G401 (cell line): Measurements from ENCODE around the gene UBE2G2. TPM values are rescaled to one million over a fixed set of nuclear protein-coding genes. Genes with fewer than 3 reads are reported as not detected.
"Not testable (repeated sequence)": the region's sequence is repeated elsewhere in the genome, so short reads cannot be mapped to it uniquely, and the experiment has no call there.

Experiments used
- DNase-seq: peaks from one replicate; pipeline ENCODE4 v3.0.0-alpha.2; 2015; ENCODE audit warnings: low spot score
- in situ Hi-C: cut with HindIII; loops from 2 replicates; pipeline ENCODE4 v1.10.0; 2016; ENCODE audit warnings: low sequenced_read_pairs, mixed read lengths
- total RNA-seq: library from RNA; depleted of rRNA; stranded (reverse); fragments of >200 nt; shearing (Covaris generic); gene quantifications from 2 replicates; pipeline ENCODE4 v1.2.3, GENCODE V29; 2014

Gene UBE2G2
- total RNA-seq, 1 experiment from 2014 or later = 55.2 TPM

DNA sequence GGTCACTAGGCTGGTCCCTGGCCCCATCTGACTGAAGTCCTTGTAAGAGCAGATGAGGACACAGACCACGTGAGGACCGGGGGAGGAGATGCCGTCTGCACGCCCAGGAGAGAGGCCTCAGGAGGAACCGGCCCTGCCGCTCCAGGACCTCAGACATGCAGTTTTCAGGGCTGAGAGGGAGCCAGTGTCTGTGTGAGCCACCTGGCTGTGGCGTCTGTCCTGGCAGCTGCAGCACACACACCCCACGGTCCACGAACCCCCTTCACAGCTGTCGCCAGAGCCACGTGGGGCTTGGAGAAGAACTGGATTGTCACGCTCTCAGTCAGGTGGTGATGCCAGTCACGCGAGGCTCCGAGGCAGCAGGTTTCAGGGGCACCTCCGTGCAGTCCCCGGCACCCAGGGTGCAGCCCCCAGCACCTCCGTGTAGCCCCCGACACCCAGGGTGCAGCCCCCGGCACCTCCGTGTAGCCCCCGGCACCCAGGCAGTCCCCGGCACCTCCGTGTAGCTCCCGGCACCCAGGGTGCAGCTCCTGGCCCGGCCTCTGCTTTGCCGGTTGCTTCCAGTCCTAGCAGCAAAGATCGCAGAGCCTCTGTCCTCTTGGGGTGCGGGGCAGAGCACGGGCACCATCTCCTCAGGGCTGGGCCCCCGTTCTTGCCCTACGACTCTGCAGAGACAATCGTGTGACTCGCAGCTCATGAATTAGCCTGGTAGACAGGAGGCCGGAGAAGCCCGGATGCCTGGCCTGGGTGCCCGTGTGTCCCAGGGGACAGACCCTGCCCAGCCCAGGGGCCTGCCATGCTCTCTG, 35.2 kb upstream of the UBE2G2 start:
- DNase-seq = peak; percentile 46
- in situ Hi-C loops = no loop called here

DNA sequence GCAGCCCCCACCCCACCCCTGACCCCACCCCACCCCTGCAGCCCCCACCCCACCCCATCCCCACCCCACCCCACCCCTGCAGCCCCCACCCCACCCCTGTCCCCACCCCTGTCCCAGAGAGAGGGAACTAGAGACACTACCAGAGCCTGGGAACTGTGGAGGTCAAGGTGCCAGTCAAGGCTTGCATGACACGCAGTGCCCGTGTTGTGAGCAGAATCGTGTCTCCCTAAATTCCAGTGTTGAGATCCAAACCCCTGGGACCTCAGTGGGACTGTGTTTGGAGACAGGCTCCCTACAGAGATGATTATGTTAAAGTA, 34.7 kb upstream of the UBE2G2 start:
- in situ Hi-C loops = no loop called here
- no peak for DNase-seq

DNA sequence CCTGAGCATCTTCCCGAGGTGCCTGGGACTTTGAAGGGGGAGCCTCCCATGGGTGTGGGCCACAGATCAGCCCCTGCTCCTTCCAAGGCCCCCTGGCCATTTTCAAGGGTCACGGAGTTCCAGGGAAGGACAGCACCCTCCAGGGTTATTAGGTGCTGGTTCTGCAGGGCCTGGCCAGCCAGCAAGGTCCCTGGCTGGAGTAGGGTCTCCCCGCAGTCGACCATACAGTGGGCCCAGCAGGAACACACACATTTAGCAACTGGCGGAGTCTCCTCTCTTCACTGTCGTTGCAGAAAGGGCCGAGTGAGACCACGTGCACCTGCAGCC, 34.0 kb upstream of the UBE2G2 start:
- no peak for DNase-seq
- in situ Hi-C loops = no loop called here

DNA sequence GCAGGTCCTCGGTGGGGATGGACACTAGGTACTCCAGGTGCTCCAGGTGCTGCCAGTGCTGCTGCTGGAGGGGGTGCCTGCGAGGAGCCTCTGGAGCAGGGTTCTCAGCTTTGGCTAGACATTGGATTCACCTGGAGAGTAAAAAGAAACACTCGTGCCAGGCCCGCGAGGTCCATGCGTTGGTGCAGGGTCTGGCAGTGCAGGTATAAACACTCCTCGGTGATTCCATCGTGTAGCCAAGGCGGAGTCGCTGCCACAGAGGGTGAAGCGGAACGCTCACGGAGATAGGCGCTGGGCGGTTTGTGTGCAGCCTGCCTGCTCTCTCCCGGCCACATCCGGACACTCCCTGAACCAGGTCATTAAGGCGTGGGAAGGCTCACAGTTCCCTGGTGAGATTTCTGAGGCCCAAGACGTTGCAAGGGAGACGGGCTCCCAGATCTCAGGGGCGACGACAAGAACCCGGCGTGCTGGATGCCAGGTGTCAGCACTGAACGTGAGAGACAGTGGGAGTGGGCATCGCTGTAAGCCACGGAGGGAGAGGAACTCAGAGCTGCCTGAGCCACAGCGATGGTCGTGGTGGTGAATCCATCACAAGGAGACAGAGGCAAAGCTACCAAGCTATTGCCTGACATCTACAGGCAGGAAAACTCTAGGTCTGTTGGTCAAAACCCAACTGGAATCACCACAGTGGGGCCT, 33.5 kb upstream of the UBE2G2 start:
- in situ Hi-C loops = no loop called here
- DNase-seq = no peak

DNA sequence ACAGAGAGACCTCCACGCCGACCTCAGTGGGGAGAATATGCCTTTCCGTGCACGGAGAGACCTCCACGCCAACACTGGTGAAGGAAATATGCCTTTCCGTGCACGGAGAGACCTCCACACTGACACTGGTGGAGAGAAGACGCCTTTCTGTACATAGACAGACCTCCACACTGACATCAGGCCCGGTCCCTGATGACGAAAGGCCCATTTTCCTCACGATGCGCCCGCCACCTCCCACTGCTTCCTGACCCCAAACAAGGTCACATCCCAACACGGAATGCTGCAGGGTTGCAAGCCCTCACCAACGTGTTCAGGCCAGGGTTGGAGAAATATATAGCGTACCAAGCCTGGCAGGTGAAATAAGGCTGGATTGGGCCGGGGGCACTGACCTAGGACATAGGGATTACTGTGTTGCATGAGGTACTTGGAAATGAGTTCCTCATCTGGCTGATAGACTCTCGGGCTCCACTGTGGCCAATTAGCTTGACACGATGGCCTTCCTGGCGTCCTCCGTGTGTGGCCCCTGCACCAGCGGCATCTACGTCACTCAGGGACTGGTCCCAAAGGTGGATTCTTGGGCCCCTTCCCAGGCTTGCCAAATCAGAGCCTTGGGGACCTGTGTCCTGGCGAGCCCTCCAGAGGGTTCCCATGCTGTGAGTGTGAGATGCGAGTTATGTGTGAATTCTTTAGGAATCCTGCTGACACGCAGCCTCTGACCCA, 32.8 kb upstream of the UBE2G2 start:
- no peak for DNase-seq
- in situ Hi-C loops = no loop called here

DNA sequence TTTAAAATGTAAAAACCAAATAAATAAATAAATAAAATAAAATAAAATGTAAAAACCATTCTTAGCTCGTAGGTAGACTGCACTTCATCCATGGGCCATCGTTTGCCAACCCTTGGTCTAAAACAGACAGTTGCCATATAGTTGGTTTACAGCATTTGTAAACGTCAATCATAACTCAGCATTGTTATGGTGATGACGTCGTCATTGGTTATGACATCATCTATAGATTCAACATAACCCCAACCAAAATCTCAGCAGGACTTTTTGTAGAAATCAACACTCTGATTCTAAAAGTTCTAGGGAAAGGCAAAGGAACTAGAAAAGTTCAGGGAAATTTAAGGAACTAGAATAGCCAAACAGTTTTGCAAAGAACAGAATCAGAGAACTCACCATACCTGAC, 32.0 kb upstream of the UBE2G2 start:
- in situ Hi-C loops = no loop called here

DNA sequence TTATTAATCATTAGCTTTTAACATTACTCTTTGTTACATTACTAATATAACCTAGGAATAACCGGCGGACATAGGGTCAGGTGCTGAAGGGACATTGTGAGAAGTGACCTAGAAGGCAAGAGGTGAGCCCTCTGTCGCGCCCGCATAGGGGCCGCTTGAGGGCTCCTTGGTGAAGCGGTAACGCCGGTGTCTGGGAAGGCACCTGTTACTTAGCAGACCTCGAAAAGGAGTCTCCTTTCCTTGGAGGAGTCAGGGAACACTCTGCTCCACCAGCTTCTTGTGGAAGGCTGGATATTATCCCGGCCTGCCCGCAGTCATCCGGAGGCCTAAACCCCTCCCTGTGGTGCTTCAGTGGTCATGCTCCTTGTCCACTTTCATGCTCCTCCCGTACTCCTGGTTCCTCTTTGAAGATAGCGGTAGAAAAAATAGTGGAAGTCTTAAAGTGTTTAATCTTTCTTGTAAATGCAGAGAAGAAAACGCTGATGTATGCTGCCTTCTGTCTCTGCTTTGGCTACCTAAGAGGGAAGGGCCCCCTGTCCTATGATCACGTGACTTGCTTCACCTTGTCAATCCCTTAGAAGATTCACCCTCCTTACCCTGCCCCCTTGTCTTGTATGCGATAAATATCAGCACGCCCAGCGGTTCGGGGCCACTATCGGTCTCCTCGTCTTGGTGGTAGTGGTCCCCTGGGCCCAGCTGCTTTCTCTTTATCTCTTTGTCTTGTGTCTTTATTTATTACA, 31.1 kb upstream of the UBE2G2 start:
- DNase-seq, in situ Hi-C loops: not testable (repeated sequence)

More for the DNA sequence above, 32.0 kb upstream of the UBE2G2 start:
- DNase-seq = no peak

DNA sequence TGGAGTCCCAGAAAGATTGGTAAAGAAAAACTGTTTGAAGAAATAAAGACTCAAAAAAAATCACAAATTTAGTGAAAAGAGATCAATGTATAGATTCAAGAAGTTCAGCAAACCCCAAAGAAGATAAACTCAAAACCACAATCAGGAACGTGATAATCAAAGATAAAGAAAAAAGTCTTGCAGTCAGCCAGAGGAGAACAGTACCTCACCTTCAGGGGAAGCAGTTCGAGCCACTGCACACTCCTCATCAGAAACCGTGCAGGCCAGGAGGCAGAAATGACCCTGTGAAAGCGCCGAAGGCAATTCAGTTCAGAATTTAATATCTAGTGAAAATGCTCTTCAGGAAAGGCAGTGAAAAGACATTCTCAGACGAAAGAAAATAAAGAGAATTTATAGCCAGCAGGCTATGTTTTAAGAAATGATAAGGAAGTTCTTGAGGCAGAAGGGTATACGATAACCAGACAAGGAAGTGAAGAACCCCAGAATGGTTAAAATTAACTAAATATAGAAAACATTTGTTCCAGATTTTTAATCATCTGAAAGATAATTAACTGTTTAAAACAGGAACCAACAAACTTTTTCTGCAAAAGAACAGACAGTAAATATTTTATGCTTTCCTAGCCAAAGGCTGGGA, 29.7 kb upstream of the UBE2G2 start:
- in situ Hi-C loops = no loop called here
- DNase-seq = no peak

DNA sequence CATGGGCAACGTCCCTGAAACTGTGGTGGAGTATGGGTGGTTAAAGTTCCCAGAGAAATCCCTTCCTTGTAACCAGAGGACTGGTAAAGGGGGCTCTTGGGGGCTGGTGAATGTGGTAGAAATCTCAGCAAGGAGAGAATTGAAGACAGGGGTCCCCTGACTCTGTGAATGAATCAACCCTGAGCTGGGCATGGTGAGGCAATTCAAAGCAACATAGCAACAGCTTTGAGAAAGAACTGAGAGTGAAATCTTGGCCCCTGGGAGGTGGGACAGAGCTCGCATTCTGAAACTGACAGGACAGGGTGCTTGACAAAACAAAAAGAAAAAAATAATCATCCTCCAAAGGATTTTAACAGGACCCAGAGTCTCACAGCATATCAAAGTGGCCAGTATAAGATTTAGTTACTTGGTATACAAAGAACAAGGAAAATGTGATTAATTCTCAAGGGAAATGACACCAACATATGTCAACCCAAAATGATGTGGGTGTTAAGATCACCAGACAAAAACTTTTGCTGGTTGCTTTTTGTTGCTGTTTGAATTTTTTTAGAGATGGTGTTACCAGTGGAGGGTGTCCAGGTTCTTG, 28.0 kb upstream of the UBE2G2 start:
- DNase-seq = no peak
- in situ Hi-C loops = no loop called here

DNA sequence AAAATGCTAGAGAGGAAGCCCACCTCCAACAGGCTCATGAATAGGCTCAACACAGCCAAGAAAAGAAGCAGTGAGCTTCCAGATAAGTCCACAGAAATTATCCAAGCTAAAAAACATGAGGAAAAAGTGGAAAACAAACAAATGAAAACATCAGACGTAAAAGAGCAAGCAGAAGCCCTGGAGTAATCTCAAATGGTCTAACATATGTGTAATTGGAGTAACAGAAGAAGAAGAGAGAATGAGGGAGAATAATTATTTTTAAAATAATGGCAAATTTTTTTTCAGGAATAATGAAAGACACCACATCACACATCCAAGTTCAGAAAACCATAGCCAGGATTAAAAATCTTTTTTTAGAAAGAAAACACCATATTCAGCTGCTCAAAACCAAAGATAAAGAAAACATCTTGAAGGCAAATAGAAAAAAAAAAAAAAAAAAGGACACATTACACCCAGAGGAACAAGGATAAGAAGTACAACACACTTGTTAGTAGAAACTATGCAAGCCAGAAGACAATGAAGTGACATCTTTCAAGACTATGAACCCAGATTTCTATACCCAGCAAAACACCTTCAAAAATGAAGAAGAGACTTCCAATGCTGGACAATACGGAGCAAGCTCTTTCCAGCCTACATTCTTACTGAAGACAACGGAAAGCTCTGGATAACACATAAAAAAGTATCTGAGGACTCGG, 26.9 kb upstream of the UBE2G2 start:
- in situ Hi-C loops = no loop called here
- no peak for DNase-seq

DNA sequence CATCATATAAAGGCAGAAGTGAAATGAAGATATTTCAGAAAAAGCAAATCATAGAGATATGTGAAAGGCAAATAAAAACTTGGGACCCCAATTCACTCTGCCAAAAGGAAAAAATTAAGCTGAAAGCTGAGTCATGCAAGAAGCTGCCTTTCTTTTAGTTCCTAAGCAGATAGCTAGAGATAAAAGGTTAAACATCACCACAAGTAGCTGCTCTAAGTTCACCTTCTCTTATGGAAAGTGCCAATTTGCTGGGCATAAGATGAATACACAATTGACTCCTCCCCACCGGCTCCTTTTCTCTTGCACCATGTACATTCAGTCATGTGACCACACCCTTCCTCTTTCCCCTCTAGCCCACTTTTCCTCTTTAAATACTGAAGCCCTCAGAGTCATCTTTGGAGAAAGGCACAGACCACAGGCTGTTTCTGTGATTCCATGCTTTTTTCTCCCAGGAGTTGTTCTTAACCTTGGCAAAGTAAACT, 21.6 kb upstream of the UBE2G2 start:
- in situ Hi-C loops = no loop called here
- DNase-seq = no peak

DNA sequence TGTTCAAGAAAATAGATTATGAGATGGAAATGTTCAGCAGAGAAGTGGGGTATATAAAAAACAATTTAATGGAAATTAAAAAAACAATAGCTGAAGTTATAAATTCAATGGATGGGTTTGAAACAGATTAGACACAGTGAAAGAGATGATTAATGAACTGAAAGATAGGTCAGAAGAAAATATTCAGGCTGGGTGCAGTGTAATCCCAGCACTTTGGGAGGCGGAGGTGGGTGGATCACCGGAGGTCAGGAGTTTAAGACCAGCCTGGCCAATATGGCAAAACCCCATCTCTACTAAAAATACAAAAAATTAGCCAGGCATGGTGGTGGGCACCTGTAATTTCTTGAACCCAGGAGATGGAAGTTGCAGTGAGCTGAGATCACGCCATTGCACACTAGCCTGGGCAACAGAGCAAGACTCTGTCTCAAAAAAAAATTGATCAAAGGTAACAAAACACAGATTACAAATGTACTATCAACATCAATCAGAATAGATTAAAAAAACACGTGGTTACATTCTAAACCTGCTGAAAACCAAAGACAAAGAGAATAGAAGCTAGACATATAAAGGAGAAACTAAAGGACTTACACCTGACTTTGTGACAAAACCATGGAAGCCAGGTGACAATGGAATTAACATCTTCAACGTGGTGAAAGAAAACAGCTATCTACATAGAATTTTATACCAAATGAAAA, 21.0 kb upstream of the UBE2G2 start:
- DNase-seq = no peak
- in situ Hi-C loops = no loop called here

DNA sequence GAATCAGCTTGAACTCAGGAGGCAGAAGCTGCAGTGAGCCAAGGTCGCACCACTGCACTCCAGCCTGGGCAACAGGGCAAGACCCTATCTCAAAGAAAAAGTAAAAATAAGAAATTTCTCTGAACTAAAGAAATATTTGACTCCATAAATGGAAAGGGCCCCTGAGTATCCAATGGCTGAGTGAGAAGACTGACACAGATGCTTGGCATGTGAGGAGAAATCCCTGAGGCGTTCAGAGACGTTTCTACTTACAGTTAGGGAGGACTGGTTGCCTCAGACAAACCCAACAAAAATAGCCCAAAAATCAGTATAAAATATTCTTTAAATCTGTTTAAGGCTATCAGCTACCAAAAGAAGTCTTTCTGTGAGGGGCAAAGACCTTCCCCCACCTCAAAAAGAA, 19.2 kb upstream of the UBE2G2 start:
- no peak for DNase-seq
- in situ Hi-C loops = no loop called here

DNA sequence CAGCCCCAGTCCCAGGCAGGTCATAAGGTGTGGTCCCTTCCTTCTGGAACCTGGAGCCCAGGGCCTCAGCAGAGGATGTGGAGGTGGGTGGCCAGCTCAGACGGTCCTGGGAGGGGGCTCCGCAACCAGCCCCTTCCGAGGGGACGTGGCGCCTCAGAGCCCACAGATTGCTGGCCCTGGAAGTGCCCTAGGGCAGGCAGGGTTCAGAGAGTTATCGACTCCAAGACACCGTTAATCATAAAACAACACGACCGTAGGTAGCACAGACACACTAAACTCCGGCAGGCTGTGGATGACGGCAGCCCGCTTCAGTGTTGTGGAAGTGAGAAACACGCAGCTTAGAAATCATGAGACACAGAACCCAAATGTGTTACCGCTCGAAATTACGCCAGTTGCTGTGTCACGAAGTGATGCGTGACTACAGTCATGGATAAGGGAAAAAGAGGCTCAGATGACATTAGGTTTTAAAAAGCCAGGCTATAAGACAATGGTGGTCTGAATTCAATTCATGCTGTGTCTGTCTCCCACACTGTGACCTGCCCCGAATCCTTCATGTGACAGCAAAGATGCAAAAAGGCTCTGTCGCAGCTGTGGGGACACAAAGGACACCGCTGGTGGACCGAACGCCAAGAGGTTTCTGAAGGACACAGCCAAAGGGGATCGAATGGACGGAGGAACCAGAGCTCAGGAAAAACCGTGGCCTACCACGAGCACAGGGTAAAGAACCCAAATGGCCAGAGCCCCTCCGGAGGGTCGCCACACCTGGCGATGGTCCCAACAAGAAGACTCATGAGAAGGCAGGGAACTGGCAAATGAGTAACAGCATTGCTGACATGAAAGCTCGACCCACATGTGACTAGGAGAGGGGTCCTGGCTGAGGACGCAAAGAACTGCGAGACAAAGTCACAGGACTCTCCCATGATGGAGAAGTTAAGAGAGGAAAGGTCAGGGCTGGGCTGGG, 17.9 kb upstream of the UBE2G2 start:
- DNase-seq = no peak
- in situ Hi-C loops = no loop called here

DNA sequence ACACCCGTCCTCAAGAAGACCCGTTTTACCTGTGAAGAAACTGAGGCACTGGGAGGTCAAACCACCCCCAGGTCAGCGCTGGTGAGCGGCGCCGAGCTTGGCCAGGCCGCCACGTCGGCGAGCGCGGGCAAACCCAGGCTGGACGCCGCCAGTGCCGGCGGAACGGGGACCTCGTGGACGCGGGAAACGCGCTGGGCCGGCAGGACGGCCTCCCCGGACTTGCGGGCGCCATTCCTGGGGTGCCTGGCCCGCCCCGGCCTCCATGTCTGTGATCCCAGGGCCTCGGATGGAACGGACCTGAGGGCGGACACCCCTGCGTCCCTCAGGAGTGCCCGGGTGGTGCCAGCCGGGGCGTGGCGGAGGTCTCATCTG, 17.0 kb upstream of the UBE2G2 start:
- DNase-seq = peak; percentile 12
- in situ Hi-C loops = no loop called here

DNA sequence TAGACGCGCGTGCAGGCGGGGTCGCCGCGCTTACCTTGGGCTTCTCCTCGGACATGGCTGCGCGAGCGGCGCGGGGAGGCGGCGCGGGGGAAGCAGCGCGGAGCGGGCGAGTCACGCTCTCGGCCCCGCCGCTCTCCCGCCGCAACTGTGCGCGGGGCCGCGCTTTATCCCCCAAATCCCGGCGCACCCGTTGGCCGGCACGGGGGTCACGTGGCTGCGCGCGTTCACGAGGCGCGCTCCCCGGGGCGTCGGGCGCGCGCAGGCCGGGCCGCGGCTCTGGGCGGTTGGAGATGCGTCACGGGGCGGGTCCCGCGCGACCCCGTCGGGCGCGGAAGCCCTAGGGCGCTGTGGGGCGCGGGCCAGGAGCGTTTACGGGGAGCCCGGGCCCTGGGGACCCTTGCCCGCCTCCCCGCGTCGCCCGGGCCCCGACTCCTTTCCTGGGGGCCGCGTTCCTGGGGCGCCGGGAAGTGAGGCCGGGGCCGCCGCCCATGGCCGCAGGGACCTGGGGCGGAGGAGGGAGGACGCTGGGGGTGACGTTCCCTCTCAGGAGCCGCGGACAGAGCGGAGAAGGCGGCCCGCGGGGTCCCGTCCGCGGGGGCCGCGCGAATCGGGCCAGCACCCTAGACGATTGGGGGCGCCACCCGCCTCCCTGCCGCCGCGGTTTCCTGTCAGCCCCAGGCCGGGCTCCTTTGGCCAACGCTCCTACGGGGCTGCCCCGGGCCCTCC, 16.5 kb upstream of the UBE2G2 start, which contains the start of gene SUMO3:
TSS of gene SUMO3 (minus strand) at position 149 of the 726 bp plus-strand sequence. CDS start at position 55, 94 bp downstream.
- in situ Hi-C loops = no loop called here

More for the DNA sequence above, 16.5 kb upstream of the UBE2G2 start, which contains the start of gene SUMO3:
- DNase-seq = peak; percentile 66
